ENCODE measurements around the gene TAPBPL.

Gene TAPBPL

GRCh38 chr12:6435961-6436715 is 15.7 kb upstream of the TAPBPL start:
- no peak overlapping the region for H3K4me3 ChIP-seq (ENCODE audit: low read depth, low read length)

GRCh38 chr12:6437586-6437985 is 14.3 kb upstream of the TAPBPL start:
- H3K4me3 ChIP-seq (ENCODE audit: low read depth, low read length), result no peak overlapping the region

GRCh38 chr12:6438345-6438744 is 13.5 kb upstream of the TAPBPL start:
- H3K4me3 ChIP-seq (ENCODE audit: low read depth, low read length), result no peak overlapping the region

GRCh38 chr12:6440391-6440790 is 11.5 kb upstream of the TAPBPL start:
- H3K4me3 ChIP-seq (ENCODE audit: low read depth, low read length), result no peak overlapping the region

- H3K4me3 ChIP-seq (ENCODE audit: low read depth, low read length), result no peak overlapping the region
Observed at GRCh38 chr12:6442836-6443235, 9.0 kb upstream of the TAPBPL start.

GRCh38 chr12:6443361-6443983 is 8.4 kb upstream of the TAPBPL start:
- no peak overlapping the region for H3K4me3 ChIP-seq (ENCODE audit: low read depth, low read length)

GRCh38 chr12:6444031-6444430 is 7.8 kb upstream of the TAPBPL start:
- no peak overlapping the region for H3K4me3 ChIP-seq (ENCODE audit: low read depth, low read length)

- no peak within 1 kb of the TSS for H3K4me3 ChIP-seq (ENCODE audit: low read depth, low read length)
Observed at GRCh38 chr12:6444704-6445688, 6.8 kb upstream of the TAPBPL start, which contains the start of gene CD27. TSS of gene CD27 (plus strand) at chr12:6444955. CDS start at chr12:6445096, 141 bp downstream.

- H3K4me3 ChIP-seq (ENCODE audit: low read depth, low read length), result no peak overlapping the region
Observed at GRCh38 chr12:6450091-6450868, 1.6 kb upstream of the TAPBPL start.

GRCh38 chr12:6450869-6451347 is 934 bp upstream of the TAPBPL start:
- no peak overlapping the region for H3K4me3 ChIP-seq (ENCODE audit: low read depth, low read length)

GRCh38 chr12:6452245-6452943 is 552 bp downstream of the TAPBPL start:
- H3K4me3 ChIP-seq (ENCODE audit: low read depth, low read length), result peak overlapping the region; percentile 4

- H3K4me3 ChIP-seq (ENCODE audit: low read depth, low read length), result no peak overlapping the region
Observed at GRCh38 chr12:6452944-6453630, 1.2 kb downstream of the TAPBPL start.

GRCh38 chr12:6457220-6457945 is 5.5 kb downstream of the TAPBPL start:
- no peak overlapping the region for H3K4me3 ChIP-seq (ENCODE audit: low read depth, low read length)

GRCh38 chr12:6458281-6459003 is 6.6 kb downstream of the TAPBPL start:
- no peak overlapping the region for H3K4me3 ChIP-seq (ENCODE audit: low read depth, low read length)

GRCh38 chr12:6459004-6459337 is 7.1 kb downstream of the TAPBPL start:
- H3K4me3 ChIP-seq (ENCODE audit: low read depth, low read length), result no peak overlapping the region

- no peak overlapping the region for H3K4me3 ChIP-seq (ENCODE audit: low read depth, low read length)
Observed at GRCh38 chr12:6460751-6461371, 9.0 kb downstream of the TAPBPL start.

- no peak overlapping the region for H3K4me3 ChIP-seq (ENCODE audit: low read depth, low read length)
Observed at GRCh38 chr12:6461401-6462233, 9.8 kb downstream of the TAPBPL start.
